Stimulated activated CD8-positive, alpha-beta memory T cell treated with anti-CD3 and anti-CD28 coated beads, Interleukin-7, amount 100 ng/mL, for 24 hours (primary cell): ENCODE measurements around the gene DDX51.
"Not testable (repeated sequence)": the region's sequence is repeated elsewhere in the genome, so short reads cannot be mapped to it uniquely, and the experiment has no call there.

Source experiments
- DNase-seq: peaks from one replicate; pipeline ENCODE4 v3.0.0-alpha.2; 2020; ENCODE audit warnings: low read depth

The DDX51 gene

GRCh38 chr12:132154341-132154761, 10.2 kb upstream of the DDX51 start:
- no peak for DNase-seq

GRCh38 chr12:132153501-132154340, 9.6 kb upstream of the DDX51 start:
- no peak for DNase-seq

GRCh38 chr12:132152953-132153352, 8.8 kb upstream of the DDX51 start:
- no peak for DNase-seq

GRCh38 chr12:132152411-132152821, 8.3 kb upstream of the DDX51 start:
- DNase-seq: no peak

- no peak for DNase-seq
These were observed 7.8 kb upstream of the DDX51 start for GRCh38 chr12:132151766-132152410.

GRCh38 chr12:132151145-132151765, 7.1 kb upstream of the DDX51 start:
- no peak for DNase-seq

- DNase-seq: no peak
These were observed 6.6 kb upstream of the DDX51 start for GRCh38 chr12:132150780-132151144.

GRCh38 chr12:132149526-132149925, 5.4 kb upstream of the DDX51 start:
- DNase-seq: not testable (repeated sequence)

GRCh38 chr12:132148368-132149045, 4.4 kb upstream of the DDX51 start:
- DNase-seq: no peak

- no peak for DNase-seq
These were observed 3.6 kb upstream of the DDX51 start for GRCh38 chr12:132147423-132148367.

- no peak for DNase-seq
These were observed 2.8 kb upstream of the DDX51 start for GRCh38 chr12:132146772-132147422.

GRCh38 chr12:132146098-132146497, 2.0 kb upstream of the DDX51 start:
- DNase-seq: no peak

GRCh38 chr12:132145334-132145733, 1.2 kb upstream of the DDX51 start:
- DNase-seq: no peak

- DNase-seq: no peak
These were observed 670 bp upstream of the DDX51 start for GRCh38 chr12:132144810-132145168.

- no peak for DNase-seq
These were observed 615 bp downstream of the DDX51 start for GRCh38 chr12:132143336-132144071.

GRCh38 chr12:132142679-132143335, 1.3 kb downstream of the DDX51 start:
- DNase-seq: no peak

GRCh38 chr12:132141976-132142678, 2.0 kb downstream of the DDX51 start:
- DNase-seq: no peak

GRCh38 chr12:132140918-132141841, 2.9 kb downstream of the DDX51 start:
- DNase-seq: no peak
